Prostate gland (tissue), 2 donors: ENCODE data around the gene SLC27A6.

Experiments used
- CTCF ChIP-seq, 4 experiments: fragments of 200-600 bp in 2 of 4; fragments of 450-650 bp in 2 of 4; sonication (generic) in 2 of 4; IDR thresholded peaks; 1 replicate in 3 of 4; 2 replicates in 1 of 4; pipeline ENCODE4 v1.5.1; 2016 to 2019; ENCODE audit warnings: antibody characterized with exemption in 4 of 4, mild to moderate bottlenecking in 2 of 4, moderate library complexity in 2 of 4
- POLR2A ChIP-seq: fragments of 450-650 bp; IDR thresholded peaks from one replicate; pipeline ENCODE4 v1.6.1; 2016; ENCODE audit warnings: antibody characterized with exemption, mild to moderate bottlenecking

- TF ChIP-seq CTCF (IDR thresholded peaks at IDR 0.05) (no peak), POLR2A (no peak)
Observed at GRCh38 chr5:129074903-129075302, 109.6 kb downstream of the SLC27A6 start.
